ENCODE data around the gene DIDO1. TPM values are rescaled to one million over a fixed set of nuclear protein-coding genes. Genes with fewer than 3 reads are reported as not detected.

DIDO1 gene
- total and polyA plus RNA-seq, 9 of the 15 experiments (the other 6 are each of a cell fraction or from before 2014, with no cell fraction given) = 4.4 to 46.8 (median 31.2) TPM

DNA sequence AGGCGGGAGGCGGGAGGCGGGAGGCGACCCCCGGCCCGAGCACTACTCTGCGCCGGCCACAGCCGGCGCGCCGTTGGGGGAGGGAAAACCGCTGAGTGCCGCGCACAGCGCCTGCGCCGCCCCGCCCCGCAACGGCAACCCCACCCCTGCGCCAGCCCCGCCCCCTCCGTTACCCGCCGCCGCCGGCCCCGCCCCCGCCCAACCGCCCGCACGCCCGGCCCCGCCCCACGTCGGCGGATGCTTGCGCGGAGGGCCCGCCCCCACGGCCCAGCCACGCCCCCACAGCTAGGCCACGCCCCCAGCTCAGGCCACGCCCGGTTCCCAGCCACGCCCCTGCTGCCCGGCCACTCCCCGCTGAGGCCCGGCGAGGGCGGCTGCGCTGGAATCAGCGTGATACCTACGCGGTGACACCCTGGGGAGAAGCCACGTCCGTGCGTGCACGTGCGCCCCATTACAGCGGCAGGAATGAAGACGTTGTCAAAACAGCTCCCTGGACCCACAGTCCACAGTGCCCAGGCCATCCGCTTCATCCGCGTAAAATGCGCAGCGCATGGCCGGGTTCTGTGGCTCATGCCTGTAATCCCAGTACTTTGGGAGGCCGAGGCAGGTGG lies 64.5 kb downstream of the DIDO1 start, which contains the start of gene TCFL5 (continued):
- TF ChIP-seq FOXA1 (IDR thresholded peaks at IDR 0.05; ENCODE audit: borderline replicate concordance) (no peak), ZNF165 (CRISPR knock-in tag; IDR thresholded peaks at IDR 0.05; ENCODE audit: borderline replicate concordance) (peak; percentile 70; the same call in 1 of the 2 replicates), ARHGAP35 (IDR thresholded peaks at IDR 0.05; ENCODE audit: partially characterized antibody) (no peak), ZNF24 (IDR thresholded peaks at IDR 0.05) (no peak), ZNF408 (CRISPR knock-in tag; IDR thresholded peaks at IDR 0.05; ENCODE audit: low read depth) (no peak), ZNF707 (CRISPR knock-in tag; conservative IDR thresholded peaks at IDR 0.05) (no peak), MED1 (CRISPR knock-in tag; IDR thresholded peaks at IDR 0.05; ENCODE audit: borderline replicate concordance) (no peak), ETV6 (IDR thresholded peaks at IDR 0.05; ENCODE audit: borderline replicate concordance in 1 of 2, low read depth in 2 of 2, low read length in 1 of 2) (no peak), ETV6 (CRISPR knock-in tag; IDR thresholded peaks at IDR 0.05; ENCODE audit: borderline replicate concordance) (no peak)
- TF ChIP-seq, protein P1, sequence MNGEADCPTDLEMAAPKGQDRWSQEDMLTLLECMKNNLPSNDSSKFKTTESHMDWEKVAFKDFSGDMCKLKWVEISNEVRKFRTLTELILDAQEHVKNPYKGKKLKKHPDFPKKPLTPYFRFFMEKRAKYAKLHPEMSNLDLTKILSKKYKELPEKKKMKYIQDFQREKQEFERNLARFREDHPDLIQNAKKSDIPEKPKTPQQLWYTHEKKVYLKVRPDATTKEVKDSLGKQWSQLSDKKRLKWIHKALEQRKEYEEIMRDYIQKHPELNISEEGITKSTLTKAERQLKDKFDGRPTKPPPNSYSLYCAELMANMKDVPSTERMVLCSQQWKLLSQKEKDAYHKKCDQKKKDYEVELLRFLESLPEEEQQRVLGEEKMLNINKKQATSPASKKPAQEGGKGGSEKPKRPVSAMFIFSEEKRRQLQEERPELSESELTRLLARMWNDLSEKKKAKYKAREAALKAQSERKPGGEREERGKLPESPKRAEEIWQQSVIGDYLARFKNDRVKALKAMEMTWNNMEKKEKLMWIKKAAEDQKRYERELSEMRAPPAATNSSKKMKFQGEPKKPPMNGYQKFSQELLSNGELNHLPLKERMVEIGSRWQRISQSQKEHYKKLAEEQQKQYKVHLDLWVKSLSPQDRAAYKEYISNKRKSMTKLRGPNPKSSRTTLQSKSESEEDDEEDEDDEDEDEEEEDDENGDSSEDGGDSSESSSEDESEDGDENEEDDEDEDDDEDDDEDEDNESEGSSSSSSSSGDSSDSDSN (IDR thresholded peaks at IDR 0.05; ENCODE audit: borderline replicate concordance in 1 of 2, low read depth in 2 of 2, low read length in 2 of 2) = no peak
- TF ChIP-seq, protein P2, sequence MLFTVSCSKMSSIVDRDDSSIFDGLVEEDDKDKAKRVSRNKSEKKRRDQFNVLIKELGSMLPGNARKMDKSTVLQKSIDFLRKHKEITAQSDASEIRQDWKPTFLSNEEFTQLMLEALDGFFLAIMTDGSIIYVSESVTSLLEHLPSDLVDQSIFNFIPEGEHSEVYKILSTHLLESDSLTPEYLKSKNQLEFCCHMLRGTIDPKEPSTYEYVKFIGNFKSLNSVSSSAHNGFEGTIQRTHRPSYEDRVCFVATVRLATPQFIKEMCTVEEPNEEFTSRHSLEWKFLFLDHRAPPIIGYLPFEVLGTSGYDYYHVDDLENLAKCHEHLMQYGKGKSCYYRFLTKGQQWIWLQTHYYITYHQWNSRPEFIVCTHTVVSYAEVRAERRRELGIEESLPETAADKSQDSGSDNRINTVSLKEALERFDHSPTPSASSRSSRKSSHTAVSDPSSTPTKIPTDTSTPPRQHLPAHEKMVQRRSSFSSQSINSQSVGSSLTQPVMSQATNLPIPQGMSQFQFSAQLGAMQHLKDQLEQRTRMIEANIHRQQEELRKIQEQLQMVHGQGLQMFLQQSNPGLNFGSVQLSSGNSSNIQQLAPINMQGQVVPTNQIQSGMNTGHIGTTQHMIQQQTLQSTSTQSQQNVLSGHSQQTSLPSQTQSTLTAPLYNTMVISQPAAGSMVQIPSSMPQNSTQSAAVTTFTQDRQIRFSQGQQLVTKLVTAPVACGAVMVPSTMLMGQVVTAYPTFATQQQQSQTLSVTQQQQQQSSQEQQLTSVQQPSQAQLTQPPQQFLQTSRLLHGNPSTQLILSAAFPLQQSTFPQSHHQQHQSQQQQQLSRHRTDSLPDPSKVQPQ (CRISPR knock-in tag; IDR thresholded peaks at IDR 0.05; ENCODE audit: borderline replicate concordance) = no peak
- TF ChIP-seq, protein P3, sequence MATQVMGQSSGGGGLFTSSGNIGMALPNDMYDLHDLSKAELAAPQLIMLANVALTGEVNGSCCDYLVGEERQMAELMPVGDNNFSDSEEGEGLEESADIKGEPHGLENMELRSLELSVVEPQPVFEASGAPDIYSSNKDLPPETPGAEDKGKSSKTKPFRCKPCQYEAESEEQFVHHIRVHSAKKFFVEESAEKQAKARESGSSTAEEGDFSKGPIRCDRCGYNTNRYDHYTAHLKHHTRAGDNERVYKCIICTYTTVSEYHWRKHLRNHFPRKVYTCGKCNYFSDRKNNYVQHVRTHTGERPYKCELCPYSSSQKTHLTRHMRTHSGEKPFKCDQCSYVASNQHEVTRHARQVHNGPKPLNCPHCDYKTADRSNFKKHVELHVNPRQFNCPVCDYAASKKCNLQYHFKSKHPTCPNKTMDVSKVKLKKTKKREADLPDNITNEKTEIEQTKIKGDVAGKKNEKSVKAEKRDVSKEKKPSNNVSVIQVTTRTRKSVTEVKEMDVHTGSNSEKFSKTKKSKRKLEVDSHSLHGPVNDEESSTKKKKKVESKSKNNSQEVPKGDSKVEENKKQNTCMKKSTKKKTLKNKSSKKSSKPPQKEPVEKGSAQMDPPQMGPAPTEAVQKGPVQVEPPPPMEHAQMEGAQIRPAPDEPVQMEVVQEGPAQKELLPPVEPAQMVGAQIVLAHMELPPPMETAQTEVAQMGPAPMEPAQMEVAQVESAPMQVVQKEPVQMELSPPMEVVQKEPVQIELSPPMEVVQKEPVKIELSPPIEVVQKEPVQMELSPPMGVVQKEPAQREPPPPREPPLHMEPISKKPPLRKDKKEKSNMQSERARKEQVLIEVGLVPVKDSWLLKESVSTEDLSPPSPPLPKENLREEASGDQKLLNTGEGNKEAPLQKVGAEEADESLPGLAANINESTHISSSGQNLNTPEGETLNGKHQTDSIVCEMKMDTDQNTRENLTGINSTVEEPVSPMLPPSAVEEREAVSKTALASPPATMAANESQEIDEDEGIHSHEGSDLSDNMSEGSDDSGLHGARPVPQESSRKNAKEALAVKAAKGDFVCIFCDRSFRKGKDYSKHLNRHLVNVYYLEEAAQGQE (IDR thresholded peaks at IDR 0.05; ENCODE audit: borderline replicate concordance) = no peak
- TF ChIP-seq, protein P3 (CRISPR knock-in tag; IDR thresholded peaks at IDR 0.05; ENCODE audit: low read depth) = peak; percentile 70; the same call in 1 of the 2 replicates
- TF ChIP-seq, protein P4, sequence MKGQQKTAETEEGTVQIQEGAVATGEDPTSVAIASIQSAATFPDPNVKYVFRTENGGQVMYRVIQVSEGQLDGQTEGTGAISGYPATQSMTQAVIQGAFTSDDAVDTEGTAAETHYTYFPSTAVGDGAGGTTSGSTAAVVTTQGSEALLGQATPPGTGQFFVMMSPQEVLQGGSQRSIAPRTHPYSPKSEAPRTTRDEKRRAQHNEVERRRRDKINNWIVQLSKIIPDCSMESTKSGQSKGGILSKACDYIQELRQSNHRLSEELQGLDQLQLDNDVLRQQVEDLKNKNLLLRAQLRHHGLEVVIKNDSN (CRISPR knock-in tag; IDR thresholded peaks at IDR 0.05) = peak; percentile 74

Data from K562 (cell line).